Measurements from ENCODE around the gene CDC20.

Gene CDC20

DNA sequence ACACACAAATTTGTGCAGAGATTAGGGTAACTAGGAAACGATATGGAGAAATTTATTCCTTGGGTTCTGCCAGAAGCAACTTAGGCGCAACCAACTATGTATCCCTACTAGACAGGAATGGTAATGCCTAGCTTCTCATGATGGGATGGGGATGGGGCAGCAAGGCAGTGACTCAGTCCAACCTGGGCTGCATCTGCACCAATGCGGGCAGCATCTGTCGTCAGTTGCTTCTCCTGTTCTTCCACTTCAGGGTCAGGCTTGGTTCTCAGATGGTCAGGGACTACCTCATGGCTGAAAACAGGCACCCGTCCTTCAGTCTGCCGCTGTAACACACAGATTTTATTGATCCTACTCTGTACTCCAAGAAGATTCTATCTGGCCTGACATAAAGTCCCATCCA lies 27.9 kb downstream of the CDC20 start:
- Histone ChIP-seq H3K36me3 (ENCODE audit: insufficient read depth, low read length) (peaks cover 45% of the 10 kb centered on the region; the same call in 1 of the 2 replicates), H3K27me3 (ENCODE audit: insufficient read depth, low read length, poor library complexity, severe bottlenecking) (no peaks in the 10 kb centered on the region), H3K9me3 (ENCODE audit: insufficient read depth, low read depth, low read length) (no peaks in the 10 kb centered on the region), H3K4me2 (ENCODE audit: low read depth, low read length, poor library complexity, severe bottlenecking) (no peak overlapping the region), H3K9me2 (replicated peaks; ENCODE audit: low read depth, low read length) (no peaks in the 10 kb centered on the region), H3K79me2 (ENCODE audit: insufficient read depth, low read length) (peaks cover 41% of the 10 kb centered on the region), H3F3A (ENCODE audit: low read depth) (no peaks in the 10 kb centered on the region), H3K9ac (ENCODE audit: low read depth, low read length, poor library complexity, severe bottlenecking) (no peak overlapping the region), H2AFZ (ENCODE audit: low read length) (no peak overlapping the region), H4K20me1 (ENCODE audit: insufficient read depth, low read length, poor library complexity, severe bottlenecking) (peaks cover 10% of the 10 kb centered on the region), H3K4me1 (ENCODE audit: insufficient read depth, low read length, poor library complexity, severe bottlenecking) (peaks cover 25% of the 10 kb centered on the region), H3K4me3 (ENCODE audit: low read length, poor library complexity, severe bottlenecking) (no peak overlapping the region)
- TF ChIP-seq CTCF (conservative IDR thresholded peaks at IDR 0.05; ENCODE audit: low read length) (no peak), EZH2phosphoT487 (IDR thresholded peaks at IDR 0.05; ENCODE audit: borderline replicate concordance) (no peak)

DNA sequence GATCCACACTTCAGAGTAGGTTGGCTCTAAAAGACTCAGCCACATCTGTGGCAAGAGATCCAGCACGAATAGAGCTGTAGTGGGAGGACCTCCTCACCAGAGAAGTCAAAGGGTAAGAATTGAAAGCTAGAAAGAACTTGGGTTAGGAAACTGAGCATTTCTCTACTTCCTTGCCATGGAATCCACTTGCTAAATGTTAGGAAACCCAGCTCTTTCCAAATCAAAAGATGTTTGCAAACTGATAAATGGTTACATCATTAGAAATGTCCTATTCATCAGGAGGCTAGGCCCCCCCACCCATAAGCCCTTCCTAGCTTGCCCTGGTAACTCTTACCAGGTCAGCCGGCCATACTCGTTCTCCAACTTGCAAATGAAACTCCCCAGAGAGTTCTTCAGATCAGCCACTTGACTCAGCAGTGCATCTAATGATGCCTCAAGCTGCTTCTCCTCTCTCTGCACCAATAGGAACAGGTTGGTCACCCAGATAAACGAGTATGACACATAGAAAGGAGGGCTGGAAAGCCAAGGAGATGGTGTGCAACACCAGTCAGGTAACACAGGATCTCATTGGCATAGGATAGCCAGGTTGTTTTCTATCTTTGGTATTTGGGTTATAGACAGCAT lies 29.3 kb downstream of the CDC20 start:
- Histone ChIP-seq H3F3A (ENCODE audit: low read depth) (no peaks in the 10 kb centered on the region), H3K4me1 (ENCODE audit: insufficient read depth, low read length, poor library complexity, severe bottlenecking) (peaks cover 25% of the 10 kb centered on the region), H3K36me3 (ENCODE audit: insufficient read depth, low read length) (peaks cover 39% of the 10 kb centered on the region; the same call in 1 of the 2 replicates), H3K9ac (ENCODE audit: low read depth, low read length, poor library complexity, severe bottlenecking) (peak overlapping the region; percentile 93), H2AFZ (ENCODE audit: low read length) (no peak overlapping the region), H3K4me2 (ENCODE audit: low read depth, low read length, poor library complexity, severe bottlenecking) (peak overlapping the region; percentile 91), H4K20me1 (ENCODE audit: insufficient read depth, low read length, poor library complexity, severe bottlenecking) (peaks cover 10% of the 10 kb centered on the region), H3K4me3 (ENCODE audit: low read length, poor library complexity, severe bottlenecking) (peak overlapping the region; percentile 85), H3K27me3 (ENCODE audit: insufficient read depth, low read length, poor library complexity, severe bottlenecking) (no peaks in the 10 kb centered on the region), H3K9me3 (ENCODE audit: insufficient read depth, low read depth, low read length) (no peaks in the 10 kb centered on the region), H3K79me2 (ENCODE audit: insufficient read depth, low read length) (peaks cover 41% of the 10 kb centered on the region), H3K9me2 (replicated peaks; ENCODE audit: low read depth, low read length) (no peaks in the 10 kb centered on the region)
- no peak for TF ChIP-seq CTCF (conservative IDR thresholded peaks at IDR 0.05; ENCODE audit: low read length)
- no peak for TF ChIP-seq EZH2phosphoT487 (IDR thresholded peaks at IDR 0.05; ENCODE audit: borderline replicate concordance)

GRCh38 chr1:43388613-43389012 lies 29.8 kb downstream of the CDC20 start:
- no peaks in the 10 kb centered on the region for H3K9me2 ChIP-seq (replicated peaks; ENCODE audit: low read depth, low read length)
- peak overlapping the region; percentile 85 for H3K4me3 ChIP-seq (ENCODE audit: low read length, poor library complexity, severe bottlenecking)
- peaks cover 33% of the 10 kb centered on the region; the same call in 1 of the 2 replicates for H3K36me3 ChIP-seq (ENCODE audit: insufficient read depth, low read length)
- H3K27me3 ChIP-seq (ENCODE audit: insufficient read depth, low read length, poor library complexity, severe bottlenecking) = no peaks in the 10 kb centered on the region
- H3K4me1 ChIP-seq (ENCODE audit: insufficient read depth, low read length, poor library complexity, severe bottlenecking) = peaks cover 25% of the 10 kb centered on the region
- peaks cover 41% of the 10 kb centered on the region for H3K79me2 ChIP-seq (ENCODE audit: insufficient read depth, low read length)
- H4K20me1 ChIP-seq (ENCODE audit: insufficient read depth, low read length, poor library complexity, severe bottlenecking) = peaks cover 10% of the 10 kb centered on the region
- TF ChIP-seq CTCF (conservative IDR thresholded peaks at IDR 0.05; ENCODE audit: low read length) (no peak), EZH2phosphoT487 (IDR thresholded peaks at IDR 0.05; ENCODE audit: borderline replicate concordance) (no peak)
- H3F3A ChIP-seq (ENCODE audit: low read depth) = no peaks in the 10 kb centered on the region
- peak overlapping the region; percentile 91 for H3K4me2 ChIP-seq (ENCODE audit: low read depth, low read length, poor library complexity, severe bottlenecking)
- H3K9ac ChIP-seq (ENCODE audit: low read depth, low read length, poor library complexity, severe bottlenecking) = peak overlapping the region; percentile 93
- H2AFZ ChIP-seq (ENCODE audit: low read length) = no peak overlapping the region
- no peaks in the 10 kb centered on the region for H3K9me3 ChIP-seq (ENCODE audit: insufficient read depth, low read depth, low read length)
